Astrocyte (in vitro differentiated cells and primary cell): ENCODE measurements around the gene IWS1. TPM values are rescaled to one million over a fixed set of nuclear protein-coding genes. Genes with fewer than 3 reads are reported as not detected.

Experiments used
- DNase-seq: peaks from one replicate; pipeline ENCODE4 v3.0.0-alpha.2; 2010; ENCODE audit warnings: low read depth
- FAIRE-seq: peaks from 2 replicates; lab custom pipeline; 2011; peaks lifted over from hg19 to GRCh38; lab: Jason Lieb, UNC
- H2AFZ ChIP-seq: 2 replicates; pipeline ENCODE4 v1.6.0; 2012; ENCODE audit warnings: low read depth, low read length, inconsistent platforms
- H3K27ac ChIP-seq: 2 replicates; pipeline ENCODE4 v1.5.1; 2011; ENCODE audit warnings: low read depth, low read length, inconsistent platforms
- H3K27me3 ChIP-seq: 2 replicates; pipeline ENCODE4 v1.6.0; 2011; ENCODE audit warnings: low read length, inconsistent platforms; ENCODE audit not compliant: insufficient read depth
- H3K36me3 ChIP-seq: 2 replicates; pipeline ENCODE4 v1.5.1; 2011; ENCODE audit warnings: low read length, inconsistent platforms; ENCODE audit not compliant: insufficient read depth
- H3K4me1 ChIP-seq: 2 replicates; pipeline ENCODE4 v1.5.1; 2011; ENCODE audit warnings: low read length, inconsistent platforms; ENCODE audit not compliant: insufficient read depth
- H3K4me2 ChIP-seq: 2 replicates; pipeline ENCODE4 v1.6.0; 2012; ENCODE audit warnings: low read length, inconsistent platforms
- H3K4me3 ChIP-seq: 2 replicates; pipeline ENCODE4 v1.5.1; 2011; ENCODE audit warnings: low read depth, mild to moderate bottlenecking, low read length, inconsistent platforms; ENCODE audit not compliant: insufficient read depth
- H3K79me2 ChIP-seq: 2 replicates; pipeline ENCODE4 v1.6.0; 2012; ENCODE audit warnings: mild to moderate bottlenecking, low read length, inconsistent platforms; ENCODE audit not compliant: insufficient read depth
- H3K9ac ChIP-seq: 2 replicates; pipeline ENCODE4 v1.6.0; 2012; ENCODE audit warnings: mild to moderate bottlenecking, low read length, inconsistent platforms
- H3K9me3 ChIP-seq: 2 replicates; pipeline ENCODE4 v1.5.1; 2012; ENCODE audit warnings: low read depth, mild to moderate bottlenecking, low read length, inconsistent platforms; ENCODE audit not compliant: insufficient read depth
- H4K20me1 ChIP-seq: 2 replicates; pipeline ENCODE4 v1.6.0; 2012; ENCODE audit warnings: low read length, inconsistent platforms; ENCODE audit not compliant: insufficient read depth
- H3K27ac Mint-ChIP-seq: one replicate; pipeline ENCODE4 v1.8.0; 2021; ENCODE audit warnings: mild to moderate bottlenecking, mixed read lengths; ENCODE audit not compliant: unreplicated experiment
- H3K27me3 Mint-ChIP-seq: one replicate; pipeline ENCODE4 v1.8.0; 2021; ENCODE audit warnings: low read depth, mixed read lengths; ENCODE audit not compliant: unreplicated experiment
- H3K36me3 Mint-ChIP-seq: one replicate; pipeline ENCODE4 v1.8.0; 2021; ENCODE audit warnings: low read depth, mixed read lengths; ENCODE audit not compliant: unreplicated experiment
- H3K4me1 Mint-ChIP-seq: one replicate; pipeline ENCODE4 v1.8.0; 2021; ENCODE audit warnings: low read depth, mixed read lengths; ENCODE audit not compliant: unreplicated experiment
- H3K4me3 Mint-ChIP-seq: one replicate; pipeline ENCODE4 v1.8.0; 2021; ENCODE audit warnings: mild to moderate bottlenecking, moderate library complexity, mixed read lengths; ENCODE audit not compliant: unreplicated experiment
- H3K9me3 Mint-ChIP-seq: one replicate; pipeline ENCODE4 v1.8.0; 2021; ENCODE audit warnings: mild to moderate bottlenecking, mixed read lengths; ENCODE audit not compliant: unreplicated experiment
- CTCF ChIP-seq: IDR thresholded peaks from 2 replicates; pipeline ENCODE4 v1.5.1; 2011; ENCODE audit warnings: low read depth, mild to moderate bottlenecking, inconsistent platforms, low read length, moderate library complexity; ENCODE audit not compliant: insufficient read depth
- EZH2 ChIP-seq: IDR thresholded peaks from 2 replicates; pipeline ENCODE4 v1.6.1; 2012; ENCODE audit warnings: mild to moderate bottlenecking, low read length, inconsistent platforms; ENCODE audit not compliant: insufficient read depth
- total RNA-seq: library from RNA; stranded (reverse); gene quantifications from 2 replicates; pipeline ENCODE4 v1.2.1, GENCODE V29; 2021

Gene IWS1
- total RNA-seq, 1 donor from 2014 or later, result 56.2 TPM

GRCh38 chr2:127558911-127559310 lies 32.6 kb upstream of the IWS1 start:
- H3K27me3 Mint-ChIP-seq, result peaks cover 19% of the 10 kb centered on the region
- H3K9ac ChIP-seq, result no peak overlapping the region
- H2AFZ ChIP-seq, result no peak overlapping the region
- peaks cover 8% of the 10 kb centered on the region for H3K4me1 Mint-ChIP-seq
- no peak overlapping the region for H3K27ac Mint-ChIP-seq
- no peak overlapping the region for H3K4me3 Mint-ChIP-seq
- TF ChIP-seq EZH2 (no peak), CTCF (no peak)
- DNase-seq (no peak), FAIRE-seq (no peak)
- H3K27me3 ChIP-seq, result peaks cover 9% of the 10 kb centered on the region
- H3K36me3 ChIP-seq, result no peaks in the 10 kb centered on the region
- peaks cover 3% of the 10 kb centered on the region for H3K4me1 ChIP-seq
- peaks cover 15% of the 10 kb centered on the region for H3K9me3 Mint-ChIP-seq
- H3K4me2 ChIP-seq, result no peak overlapping the region
- no peaks in the 10 kb centered on the region for H3K79me2 ChIP-seq
- H3K9me3 ChIP-seq, result no peaks in the 10 kb centered on the region
- H4K20me1 ChIP-seq, result no peaks in the 10 kb centered on the region
- no peak overlapping the region for H3K4me3 ChIP-seq
- no peak overlapping the region for H3K27ac ChIP-seq
- H3K36me3 Mint-ChIP-seq, result peaks cover 6% of the 10 kb centered on the region

- Histone ChIP-seq H2AFZ (no peak overlapping the region), H4K20me1 (no peaks in the 10 kb centered on the region), H3K9ac (no peak overlapping the region), H3K4me3 (no peak overlapping the region), H3K36me3 (no peaks in the 10 kb centered on the region), H3K4me2 (no peak overlapping the region), H3K4me1 (no peaks in the 10 kb centered on the region), H3K27ac (no peak overlapping the region), H3K79me2 (no peaks in the 10 kb centered on the region), H3K27me3 (peaks cover 16% of the 10 kb centered on the region), H3K9me3 (no peaks in the 10 kb centered on the region)
- peaks cover 4% of the 10 kb centered on the region for H3K36me3 Mint-ChIP-seq
- FAIRE-seq (no peak), DNase-seq (no peak)
- peaks cover 18% of the 10 kb centered on the region for H3K9me3 Mint-ChIP-seq
- H3K4me3 Mint-ChIP-seq, result no peak overlapping the region
- H3K27ac Mint-ChIP-seq, result no peak overlapping the region
- H3K27me3 Mint-ChIP-seq, result peaks cover 48% of the 10 kb centered on the region
- no peak for TF ChIP-seq EZH2
- TF ChIP-seq CTCF, result no peak
- H3K4me1 Mint-ChIP-seq, result no peaks in the 10 kb centered on the region
Observed at GRCh38 chr2:127552846-127553245, 26.6 kb upstream of the IWS1 start.

GRCh38 chr2:127552336-127552735 lies 26.0 kb upstream of the IWS1 start:
- H3K4me3 Mint-ChIP-seq, result no peak overlapping the region
- H3K27ac ChIP-seq, result no peak overlapping the region
- no peaks in the 10 kb centered on the region for H3K9me3 ChIP-seq
- no peak for TF ChIP-seq EZH2
- TF ChIP-seq CTCF, result no peak
- H3K36me3 ChIP-seq, result no peaks in the 10 kb centered on the region
- peaks cover 4% of the 10 kb centered on the region for H3K36me3 Mint-ChIP-seq
- H3K4me1 ChIP-seq, result no peaks in the 10 kb centered on the region
- H3K27ac Mint-ChIP-seq, result no peak overlapping the region
- peaks cover 53% of the 10 kb centered on the region for H3K27me3 Mint-ChIP-seq
- no peak overlapping the region for H3K9ac ChIP-seq
- no peak overlapping the region for H3K4me2 ChIP-seq
- no peak overlapping the region for H2AFZ ChIP-seq
- peaks cover 17% of the 10 kb centered on the region for H3K9me3 Mint-ChIP-seq
- DNase-seq, result no peak
- no peak for FAIRE-seq
- H3K79me2 ChIP-seq, result no peaks in the 10 kb centered on the region
- no peaks in the 10 kb centered on the region for H4K20me1 ChIP-seq
- peaks cover 16% of the 10 kb centered on the region for H3K27me3 ChIP-seq
- H3K4me3 ChIP-seq, result no peak overlapping the region
- no peaks in the 10 kb centered on the region for H3K4me1 Mint-ChIP-seq
